ENCODE data around the gene C4orf50. TPM values are rescaled to one million over a fixed set of nuclear protein-coding genes. Genes with fewer than 3 reads are reported as not detected.

The C4orf50 gene
- total RNA-seq, 1 experiment from 2014 or later: 0.17 TPM

DNA sequence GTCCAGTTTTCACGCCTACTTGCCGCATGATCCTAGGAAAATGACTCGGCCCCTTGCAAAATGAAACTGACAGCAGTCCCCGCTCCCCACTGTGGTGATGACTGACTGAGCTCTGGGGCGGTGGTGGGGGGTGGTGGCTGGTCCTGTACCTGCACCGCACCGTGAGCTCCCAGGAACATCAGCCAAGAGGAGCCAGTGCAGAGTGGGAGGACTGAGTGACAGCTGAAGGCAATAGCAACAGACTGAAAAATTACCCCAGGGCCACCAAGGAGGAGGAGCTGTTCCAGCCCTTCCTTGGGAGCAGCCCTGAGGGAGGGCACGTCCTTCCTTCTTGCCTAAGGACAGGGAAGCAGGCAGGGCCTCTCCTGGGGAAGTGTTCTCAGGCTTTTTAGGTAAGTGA lies 2.4 kb upstream of the C4orf50 start:
- no peak overlapping the region for H4K5ac ChIP-seq (ENCODE audit: insufficient read length, low read depth, low read length)
- no peak overlapping the region for H2BK5ac ChIP-seq (ENCODE audit: insufficient read length, low read length)
- Mint-ChIP-seq H3K4me3 (no peak overlapping the region), H3K36me3 (ENCODE audit: insufficient read depth in 1 of 3, low read depth in 3 of 3) (no peaks in the 10 kb centered on the region), H3K9me3 (no peaks in the 10 kb centered on the region; a peak in 1 of 5 replicates), H3K27ac (peak overlapping the region in 1 of 3 experiments; percentile 92; a peak in 1 of 7 replicates), H3K4me1 (peaks cover 23 to 26% of the 10 kb centered on the region in 2 experiments), H3K27me3 (ENCODE audit: low read depth) (peaks cover 11% of the 10 kb centered on the region)
- H3K27me3 ChIP-seq (ENCODE audit: insufficient read depth, low read length): no peaks in the 10 kb centered on the region
- H2AFZ ChIP-seq (ENCODE audit: low read length): no peak overlapping the region
- H3K23me2 ChIP-seq (ENCODE audit: insufficient read length, low read depth, low read length, poor library complexity, severe bottlenecking): no peaks in the 10 kb centered on the region
- H2BK12ac ChIP-seq (ENCODE audit: insufficient read length, low read depth, low read length): no peak overlapping the region
- no peak overlapping the region for H2BK20ac ChIP-seq (ENCODE audit: low read depth, low read length, poor library complexity, severe bottlenecking)
- no peak overlapping the region for H3T11ph ChIP-seq (ENCODE audit: low read length)
- H3K79me1 ChIP-seq (ENCODE audit: insufficient read depth, low read depth, low read length, poor library complexity, severe bottlenecking): no peaks in the 10 kb centered on the region
- no peaks in the 10 kb centered on the region for H3K79me2 ChIP-seq (ENCODE audit: insufficient read depth, low read length)
- H2BK15ac ChIP-seq (ENCODE audit: low read depth, low read length): no peak overlapping the region
- TF ChIP-seq, protein P1, sequence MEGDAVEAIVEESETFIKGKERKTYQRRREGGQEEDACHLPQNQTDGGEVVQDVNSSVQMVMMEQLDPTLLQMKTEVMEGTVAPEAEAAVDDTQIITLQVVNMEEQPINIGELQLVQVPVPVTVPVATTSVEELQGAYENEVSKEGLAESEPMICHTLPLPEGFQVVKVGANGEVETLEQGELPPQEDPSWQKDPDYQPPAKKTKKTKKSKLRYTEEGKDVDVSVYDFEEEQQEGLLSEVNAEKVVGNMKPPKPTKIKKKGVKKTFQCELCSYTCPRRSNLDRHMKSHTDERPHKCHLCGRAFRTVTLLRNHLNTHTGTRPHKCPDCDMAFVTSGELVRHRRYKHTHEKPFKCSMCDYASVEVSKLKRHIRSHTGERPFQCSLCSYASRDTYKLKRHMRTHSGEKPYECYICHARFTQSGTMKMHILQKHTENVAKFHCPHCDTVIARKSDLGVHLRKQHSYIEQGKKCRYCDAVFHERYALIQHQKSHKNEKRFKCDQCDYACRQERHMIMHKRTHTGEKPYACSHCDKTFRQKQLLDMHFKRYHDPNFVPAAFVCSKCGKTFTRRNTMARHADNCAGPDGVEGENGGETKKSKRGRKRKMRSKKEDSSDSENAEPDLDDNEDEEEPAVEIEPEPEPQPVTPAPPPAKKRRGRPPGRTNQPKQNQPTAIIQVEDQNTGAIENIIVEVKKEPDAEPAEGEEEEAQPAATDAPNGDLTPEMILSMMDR (conservative IDR thresholded peaks at IDR 0.05): no peak
- H3K4ac ChIP-seq (ENCODE audit: low read depth, low read length): no peak overlapping the region
- no peak overlapping the region for H2AK5ac ChIP-seq (ENCODE audit: insufficient read length, low read length)
- H4K8ac ChIP-seq (replicated peaks; ENCODE audit: insufficient read length, low read depth, low read length): no peak overlapping the region
- H3K9me3 ChIP-seq (ENCODE audit: control insufficient read depth, low read depth, low read length): no peaks in the 10 kb centered on the region
- no peak overlapping the region for H3K23ac ChIP-seq (ENCODE audit: insufficient read length, low read depth, low read length)
- no peak overlapping the region for H3K4me2 ChIP-seq (ENCODE audit: insufficient read depth, insufficient read length, low read length)
- no peak overlapping the region for H3K9ac ChIP-seq (ENCODE audit: extremely low read depth, insufficient read length, low read length)
- no peak overlapping the region for H3K56ac ChIP-seq (ENCODE audit: insufficient read length, low read depth, low read length)
- no peaks in the 10 kb centered on the region for H3K4me1 ChIP-seq (ENCODE audit: insufficient read depth, low read length)
- H3K14ac ChIP-seq (ENCODE audit: insufficient read depth, low read length): no peak overlapping the region
- H4K91ac ChIP-seq (ENCODE audit: insufficient read length, low read depth, low read length): no peak overlapping the region
- H4K20me1 ChIP-seq (ENCODE audit: control insufficient read depth, insufficient read depth, insufficient read length): no peaks in the 10 kb centered on the region
- no peak overlapping the region for H2BK120ac ChIP-seq (ENCODE audit: low read depth, low read length, poor library complexity, severe bottlenecking)
- no peak for DNase-seq
- no CpG with 5 or more reads among the region's 8 CpGs for WGBS (ENCODE audit: extremely low coverage, insufficient read length, low lambda C conversion rate)
- H3K27ac ChIP-seq (ENCODE audit: insufficient read length, low read depth, low read length): no peak overlapping the region
- H3K18ac ChIP-seq (ENCODE audit: insufficient read length, low read depth, low read length): no peak overlapping the region

Measured in H9 (cell line).